Effector memory CD4-positive, alpha-beta T cell (primary cell): Measurements from ENCODE around the gene SLC7A6.

ENCODE experiments used
- DNase-seq, 3 donors: peaks; one replicate each; pipeline ENCODE4 v3.0.0-alpha.2; 2020
- H3K27ac ChIP-seq: 2 replicates; pipeline ENCODE4 v1.7.0; 2013; ENCODE audit warnings: mild to moderate bottlenecking, low read length, moderate library complexity; ENCODE audit not compliant: insufficient read depth, poor library complexity, severe bottlenecking
- H3K27me3 ChIP-seq: replicated peaks from 2 replicates; pipeline ENCODE4 v1.7.0; 2013; ENCODE audit warnings: mild to moderate bottlenecking, low read length; ENCODE audit not compliant: insufficient read depth, control insufficient read depth, poor library complexity, severe bottlenecking
- H3K36me3 ChIP-seq: 2 replicates; pipeline ENCODE4 v1.7.0; 2013; ENCODE audit warnings: mild to moderate bottlenecking, low read length, moderate library complexity; ENCODE audit not compliant: control insufficient read depth, insufficient read depth
- H3K4me1 ChIP-seq: 2 replicates; pipeline ENCODE4 v1.7.0; 2013; ENCODE audit warnings: low read length, mild to moderate bottlenecking; ENCODE audit not compliant: control insufficient read depth, insufficient read depth, poor library complexity, severe bottlenecking
- H3K4me3 ChIP-seq: 2 replicates; pipeline ENCODE4 v1.7.0; 2013; ENCODE audit warnings: low read length, low read depth, mild to moderate bottlenecking; ENCODE audit not compliant: insufficient read depth, poor library complexity, severe bottlenecking
- H3K9me3 ChIP-seq: 2 replicates; pipeline ENCODE4 v1.7.0; 2013; ENCODE audit warnings: mild to moderate bottlenecking, low read length, moderate library complexity; ENCODE audit not compliant: control insufficient read depth

Gene SLC7A6

DNA sequence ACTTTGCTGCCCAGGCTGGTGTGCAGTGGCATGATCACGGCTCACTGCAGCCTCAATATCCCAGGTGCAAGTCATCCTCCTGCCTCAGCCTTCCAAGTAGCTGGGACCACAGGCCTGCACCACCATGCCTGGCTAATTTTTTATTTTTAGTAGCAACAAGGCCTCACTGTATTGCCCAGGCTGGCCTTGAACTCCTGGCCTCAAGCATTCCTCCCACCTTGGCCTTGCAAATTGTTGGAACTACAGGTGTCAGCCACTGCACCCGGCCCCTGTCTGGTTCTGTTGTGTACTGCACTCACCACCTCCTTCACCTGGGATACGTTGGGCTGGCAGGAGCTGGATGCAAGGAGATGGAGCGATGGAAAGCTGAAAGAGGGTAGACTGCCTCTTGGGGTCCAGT, 10.6 kb upstream of the SLC7A6 start:
- H3K9me3 ChIP-seq = no peaks in the 10 kb centered on the region
- no peak for DNase-seq
- H3K36me3 ChIP-seq = peaks cover 24% of the 10 kb centered on the region
- H3K27ac ChIP-seq = no peak overlapping the region
- no peak overlapping the region for H3K4me3 ChIP-seq
- H3K27me3 ChIP-seq = no peaks in the 10 kb centered on the region
- H3K4me1 ChIP-seq = no peaks in the 10 kb centered on the region

DNA sequence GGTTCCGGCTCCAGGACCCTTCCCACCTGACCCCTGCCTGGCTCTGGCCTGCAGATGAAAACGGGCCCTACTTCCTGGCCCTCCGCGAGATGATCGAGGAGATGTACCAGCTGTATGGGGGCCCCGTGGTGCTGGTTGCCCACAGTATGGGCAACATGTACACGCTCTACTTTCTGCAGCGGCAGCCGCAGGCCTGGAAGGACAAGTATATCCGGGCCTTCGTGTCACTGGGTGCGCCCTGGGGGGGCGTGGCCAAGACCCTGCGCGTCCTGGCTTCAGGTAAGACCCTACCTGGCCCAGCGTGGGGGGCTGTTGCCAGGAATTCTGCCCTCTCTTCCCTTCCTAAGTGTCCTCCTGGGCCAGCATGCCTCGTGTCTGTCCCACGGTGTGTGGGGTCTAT, 8.6 kb upstream of the SLC7A6 start:
- no peak overlapping the region for H3K4me3 ChIP-seq
- no peaks in the 10 kb centered on the region for H3K27me3 ChIP-seq
- H3K4me1 ChIP-seq = no peaks in the 10 kb centered on the region
- no peaks in the 10 kb centered on the region for H3K9me3 ChIP-seq
- no peak overlapping the region for H3K27ac ChIP-seq
- H3K36me3 ChIP-seq = peaks cover 29% of the 10 kb centered on the region
- DNase-seq = no peak

DNA sequence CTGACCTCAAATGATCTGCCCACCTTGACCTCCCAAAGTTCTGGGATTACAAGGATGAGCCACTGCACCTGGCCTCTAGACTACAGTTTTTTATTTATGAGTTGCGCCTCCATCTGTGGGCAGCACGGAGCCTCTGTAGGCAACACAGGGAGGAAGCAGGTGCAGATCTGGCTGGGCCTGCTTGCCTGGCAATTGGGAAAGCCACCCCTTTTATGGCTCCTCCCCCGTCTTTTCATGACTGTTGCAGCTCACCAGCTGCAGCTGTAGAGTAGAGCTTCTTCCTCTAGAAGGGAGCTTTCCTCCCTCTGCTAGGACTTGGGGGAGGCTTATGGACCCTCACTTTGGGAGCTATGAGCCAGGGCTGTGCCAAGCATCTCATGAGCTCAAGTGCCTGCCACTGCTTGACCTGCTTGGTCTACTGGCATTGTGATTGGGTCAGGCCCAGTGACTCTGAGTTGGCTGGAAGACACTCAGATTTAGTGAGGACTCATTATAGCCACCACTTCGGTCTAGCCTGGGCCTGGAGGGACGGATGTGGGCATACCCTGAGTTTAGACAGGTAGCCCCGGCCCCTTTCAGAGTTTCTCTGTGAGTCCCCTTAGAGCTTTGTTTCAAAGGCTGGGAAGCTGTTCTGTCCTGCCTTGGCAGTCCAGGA, 6.9 kb upstream of the SLC7A6 start:
- no peaks in the 10 kb centered on the region for H3K27me3 ChIP-seq
- H3K4me1 ChIP-seq = peaks cover 4% of the 10 kb centered on the region
- H3K9me3 ChIP-seq = no peaks in the 10 kb centered on the region
- DNase-seq = no peak
- H3K27ac ChIP-seq = no peak overlapping the region
- H3K4me3 ChIP-seq = no peak overlapping the region
- peaks cover 24% of the 10 kb centered on the region for H3K36me3 ChIP-seq

DNA sequence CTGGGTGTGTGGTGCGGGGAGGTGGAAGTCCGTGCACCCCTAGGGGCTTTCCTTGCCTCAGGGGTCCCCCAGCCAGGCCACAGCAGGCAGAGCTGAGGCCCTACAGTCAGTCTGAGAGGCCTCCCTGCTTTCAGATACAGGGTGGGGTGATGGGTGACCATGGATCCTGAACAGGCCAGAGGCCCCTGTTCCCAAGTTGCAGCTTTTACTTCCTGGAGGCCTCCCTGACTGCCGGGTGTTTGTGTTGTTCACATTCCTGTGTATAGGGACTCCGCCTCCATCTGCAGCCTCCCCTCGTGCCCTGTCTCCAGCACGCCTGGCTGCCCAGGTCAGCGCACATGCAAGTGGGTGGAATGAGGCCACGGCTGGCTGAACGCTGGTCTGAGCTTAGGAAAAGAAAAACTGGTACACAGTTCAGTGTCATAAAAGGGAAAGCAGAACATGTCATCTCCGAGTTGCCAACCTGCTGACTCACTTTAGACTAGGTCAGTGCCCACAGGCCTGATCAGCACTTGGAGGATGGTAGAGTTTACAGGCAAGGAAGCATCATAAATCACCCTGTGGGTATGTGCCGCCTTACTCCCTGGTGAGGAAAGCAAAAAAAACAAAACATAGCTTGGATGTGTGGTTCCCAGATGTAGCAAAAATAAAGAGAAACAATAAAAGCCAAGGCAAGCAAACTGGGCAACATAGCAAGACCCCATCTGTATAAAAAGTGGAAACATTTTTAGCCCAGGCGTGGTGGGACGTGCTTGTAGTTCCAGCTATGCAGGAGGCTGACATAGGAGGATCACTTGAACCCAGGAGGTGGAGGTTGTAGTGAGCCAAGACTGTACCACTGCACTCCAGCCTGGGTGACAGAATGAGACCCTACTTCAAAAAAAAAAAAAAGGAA, 6.2 kb upstream of the SLC7A6 start:
- H3K27ac ChIP-seq = no peak overlapping the region
- DNase-seq = no peak
- H3K9me3 ChIP-seq = no peaks in the 10 kb centered on the region
- H3K27me3 ChIP-seq = no peaks in the 10 kb centered on the region
- H3K36me3 ChIP-seq = peaks cover 19% of the 10 kb centered on the region
- H3K4me1 ChIP-seq = peaks cover 4% of the 10 kb centered on the region
- no peak overlapping the region for H3K4me3 ChIP-seq

DNA sequence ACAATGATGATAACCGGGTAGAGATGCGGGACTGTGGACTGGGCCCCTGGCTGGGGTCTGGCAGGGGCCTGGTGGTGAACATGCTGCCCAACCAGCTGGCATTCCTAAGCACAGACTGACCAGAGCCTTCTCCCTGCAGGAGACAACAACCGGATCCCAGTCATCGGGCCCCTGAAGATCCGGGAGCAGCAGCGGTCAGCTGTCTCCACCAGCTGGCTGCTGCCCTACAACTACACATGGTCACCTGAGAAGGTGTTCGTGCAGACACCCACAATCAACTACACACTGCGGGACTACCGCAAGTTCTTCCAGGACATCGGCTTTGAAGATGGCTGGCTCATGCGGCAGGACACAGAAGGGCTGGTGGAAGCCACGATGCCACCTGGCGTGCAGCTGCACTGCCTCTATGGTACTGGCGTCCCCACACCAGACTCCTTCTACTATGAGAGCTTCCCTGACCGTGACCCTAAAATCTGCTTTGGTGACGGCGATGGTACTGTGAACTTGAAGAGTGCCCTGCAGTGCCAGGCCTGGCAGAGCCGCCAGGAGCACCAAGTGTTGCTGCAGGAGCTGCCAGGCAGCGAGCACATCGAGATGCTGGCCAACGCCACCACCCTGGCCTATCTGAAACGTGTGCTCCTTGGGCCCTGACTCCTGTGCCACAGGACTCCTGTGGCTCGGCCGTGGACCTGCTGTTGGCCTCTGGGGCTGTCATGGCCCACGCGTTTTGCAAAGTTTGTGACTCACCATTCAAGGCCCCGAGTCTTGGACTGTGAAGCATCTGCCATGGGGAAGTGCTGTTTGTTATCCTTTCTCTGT, 5.1 kb upstream of the SLC7A6 start:
- Histone ChIP-seq H3K9me3 (no peaks in the 10 kb centered on the region), H3K4me1 (peaks cover 12% of the 10 kb centered on the region), H3K27ac (no peak overlapping the region), H3K27me3 (no peaks in the 10 kb centered on the region), H3K36me3 (peaks cover 19% of the 10 kb centered on the region), H3K4me3 (no peak overlapping the region)
- no peak for DNase-seq

DNA sequence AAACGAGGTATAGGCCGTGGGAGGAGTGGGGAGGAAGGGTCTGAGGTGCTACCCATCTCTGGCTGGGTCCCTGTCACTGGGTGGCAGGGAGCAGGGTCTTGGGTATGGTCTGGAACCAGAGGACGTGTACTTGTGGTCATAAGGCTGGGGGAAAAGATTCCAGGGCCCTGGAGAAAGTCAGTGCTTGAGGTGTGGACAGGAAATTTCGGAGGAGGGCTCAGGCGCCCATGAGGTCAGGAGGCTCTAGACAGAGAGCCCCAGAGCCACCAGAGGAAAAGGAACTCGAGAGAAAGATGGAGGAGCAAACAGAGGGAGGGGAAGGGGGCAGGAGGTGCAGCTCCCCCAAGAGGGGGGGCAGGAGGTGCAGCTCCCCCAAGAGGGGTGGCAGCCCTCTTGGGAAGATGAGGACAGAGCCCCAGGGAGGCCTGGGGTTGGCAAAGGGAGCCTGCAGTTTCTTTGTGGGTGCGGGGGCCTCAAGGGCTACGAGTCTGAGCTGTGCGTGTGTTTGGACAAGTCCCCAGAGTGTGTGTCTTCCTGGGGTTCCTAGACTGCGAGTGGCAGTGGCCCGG, 683 bp upstream of the SLC7A6 start:
- Histone ChIP-seq H3K27ac (peak overlapping the region; percentile 98), H3K9me3 (no peaks in the 10 kb centered on the region), H3K4me1 (peaks cover 29% of the 10 kb centered on the region), H3K36me3 (peaks cover 9% of the 10 kb centered on the region), H3K4me3 (peak overlapping the region; percentile 83), H3K27me3 (no peaks in the 10 kb centered on the region)
- DNase-seq = no peak

DNA sequence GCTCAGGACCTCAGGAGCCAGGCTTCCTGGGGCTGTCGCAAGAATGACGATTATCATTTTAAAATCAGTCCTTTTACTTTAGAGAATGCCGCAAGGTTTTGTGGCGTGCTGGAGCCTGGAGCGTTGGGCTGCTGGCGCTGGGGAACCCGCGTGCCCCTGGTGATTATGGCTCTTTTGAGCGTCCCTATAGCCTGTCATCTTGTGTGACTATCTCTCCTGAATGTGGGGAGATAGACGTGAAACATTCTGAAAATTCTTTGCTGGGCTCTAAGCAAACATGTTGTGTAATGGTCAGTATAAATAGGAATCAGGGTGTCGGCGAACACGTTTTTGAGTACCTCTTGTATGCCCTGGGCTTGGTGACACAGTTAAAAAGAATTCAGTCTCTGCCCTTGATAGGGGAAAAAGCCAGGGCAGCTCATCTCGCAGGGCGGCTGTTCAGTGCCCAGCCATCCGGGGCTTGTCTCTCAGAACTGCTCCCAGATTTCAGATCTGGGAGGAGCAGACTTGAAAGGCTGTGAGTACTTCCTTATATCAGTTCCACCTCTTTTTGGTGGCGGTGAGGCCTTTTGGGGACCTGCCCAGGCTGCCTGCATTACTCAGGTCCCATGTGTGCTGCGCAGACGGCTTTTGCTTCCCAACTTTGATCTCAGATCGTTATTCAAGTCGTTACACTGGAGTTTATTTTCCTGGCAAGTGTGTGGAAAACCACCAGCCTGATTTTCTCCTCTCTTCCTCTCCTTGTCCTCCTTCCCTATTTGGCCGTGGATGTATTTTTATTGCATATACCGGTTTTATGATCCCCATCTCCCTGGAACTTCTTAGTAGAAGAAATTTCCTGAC, 973 bp downstream of the SLC7A6 start:
- H3K9me3 ChIP-seq = no peaks in the 10 kb centered on the region
- H3K27me3 ChIP-seq = no peaks in the 10 kb centered on the region
- H3K36me3 ChIP-seq = no peaks in the 10 kb centered on the region
- DNase-seq = peak; percentile 47 to 53 (median 53)
- peak overlapping the region; percentile 83 for H3K4me3 ChIP-seq
- H3K4me1 ChIP-seq = peaks cover 40% of the 10 kb centered on the region
- H3K27ac ChIP-seq = peak overlapping the region; percentile 98

DNA sequence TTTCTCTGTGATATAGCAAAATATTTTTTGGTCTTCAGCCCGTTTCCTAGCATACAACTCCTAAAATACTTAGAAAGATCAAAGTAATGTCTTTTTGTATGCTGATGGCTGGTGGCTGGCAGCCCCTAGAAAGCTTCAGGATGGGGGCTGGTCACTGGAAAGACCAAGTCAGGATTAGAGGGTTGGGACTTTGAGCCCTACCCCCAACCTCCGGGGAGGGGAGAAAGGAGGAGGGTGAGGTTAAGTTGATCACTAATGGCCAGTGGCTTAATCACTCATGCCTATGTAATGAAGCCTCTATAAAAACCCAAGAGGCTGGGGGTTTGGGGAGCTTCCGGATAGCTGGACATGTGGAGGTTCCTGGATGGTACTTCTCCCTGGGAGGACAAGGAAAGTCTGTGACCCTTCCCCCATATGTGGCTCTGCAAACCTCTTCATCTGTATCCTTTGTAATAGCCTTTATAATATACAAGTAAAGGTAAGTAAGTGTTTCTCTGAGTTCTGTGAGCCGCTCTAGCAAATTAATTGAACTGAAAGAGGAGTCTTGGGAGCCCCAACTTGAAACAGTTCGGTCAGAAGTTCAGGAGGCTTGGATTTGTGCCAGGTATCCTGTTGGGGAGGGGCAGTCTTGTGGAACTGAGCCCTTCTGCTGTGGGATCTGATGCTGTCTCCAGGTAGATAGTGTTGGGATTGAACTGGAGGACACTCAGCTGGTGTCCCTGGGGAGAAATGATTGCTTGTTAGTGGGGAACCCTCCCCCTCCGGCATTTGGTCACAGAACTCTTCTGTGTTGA, 3.5 kb downstream of the SLC7A6 start:
- H3K27ac ChIP-seq = peak overlapping the region; percentile 70
- no peaks in the 10 kb centered on the region for H3K9me3 ChIP-seq
- H3K4me3 ChIP-seq = no peak overlapping the region
- peaks cover 55% of the 10 kb centered on the region for H3K4me1 ChIP-seq
- H3K27me3 ChIP-seq = no peaks in the 10 kb centered on the region
- no peak for DNase-seq
- no peaks in the 10 kb centered on the region for H3K36me3 ChIP-seq
